ENCODE measurements around the gene SYNE1. TPM values are rescaled to one million over a fixed set of nuclear protein-coding genes. Genes with fewer than 3 reads are reported as not detected.

SYNE1 gene
- total RNA-seq, 1 donor from 2014 or later: 6.0 TPM

GRCh38 chr6:152229330-152229729, 407.8 kb downstream of the SYNE1 start:
- no peak overlapping the region for H3K27ac Mint-ChIP-seq
- no peak overlapping the region for H3K9ac ChIP-seq
- H2AFZ ChIP-seq (replicated peaks): no peak overlapping the region
- H3K27me3 Mint-ChIP-seq (ENCODE audit: insufficient read depth, low read depth): no peaks in the 10 kb centered on the region
- H3K79me2 ChIP-seq (ENCODE audit: low read depth): no peaks in the 10 kb centered on the region
- no peaks in the 10 kb centered on the region for H3K9me3 Mint-ChIP-seq
- no peaks in the 10 kb centered on the region for H3K27me3 ChIP-seq
- H3K4me1 Mint-ChIP-seq: no peaks in the 10 kb centered on the region
- H3K4me3 ChIP-seq: no peak overlapping the region
- no peaks in the 10 kb centered on the region for H3K36me3 ChIP-seq
- H4K20me1 ChIP-seq (ENCODE audit: low read depth): no peaks in the 10 kb centered on the region
- H3K27ac ChIP-seq: no peak overlapping the region
- H3K4me3 Mint-ChIP-seq: no peak overlapping the region
- no peaks in the 10 kb centered on the region for H3K9me3 ChIP-seq (ENCODE audit: low read depth)
- DNase-seq (ENCODE audit: low spot score): no peak
- no peaks in the 10 kb centered on the region for H3K4me1 ChIP-seq
- peaks cover 5% of the 10 kb centered on the region for H3K36me3 Mint-ChIP-seq
- no peak for TF ChIP-seq EZH2 (IDR thresholded peaks at IDR 0.05)
- TF ChIP-seq CTCF (IDR thresholded peaks at IDR 0.05): no peak
- no peak for TF ChIP-seq EZH2phosphoT487 (IDR thresholded peaks at IDR 0.05)
- H3F3A ChIP-seq (ENCODE audit: low read depth): no peaks in the 10 kb centered on the region
- H3K4me2 ChIP-seq: no peak overlapping the region

GRCh38 chr6:152226119-152226518, 411.0 kb downstream of the SYNE1 start:
- Histone ChIP-seq H3K36me3 (no peaks in the 10 kb centered on the region), H3K4me2 (no peak overlapping the region), H3K27ac (no peak overlapping the region), H3F3A (ENCODE audit: low read depth) (peaks cover 10% of the 10 kb centered on the region), H2AFZ (replicated peaks) (no peak overlapping the region), H3K4me1 (peaks cover 24% of the 10 kb centered on the region), H3K9me3 (ENCODE audit: low read depth) (no peaks in the 10 kb centered on the region), H4K20me1 (ENCODE audit: low read depth) (no peaks in the 10 kb centered on the region), H3K79me2 (ENCODE audit: low read depth) (no peaks in the 10 kb centered on the region), H3K9ac (no peak overlapping the region), H3K27me3 (no peaks in the 10 kb centered on the region), H3K4me3 (no peak overlapping the region)
- Mint-ChIP-seq H3K27me3 (ENCODE audit: insufficient read depth, low read depth) (no peaks in the 10 kb centered on the region), H3K36me3 (peaks cover 23% of the 10 kb centered on the region), H3K9me3 (peaks cover 10% of the 10 kb centered on the region), H3K4me1 (peaks cover 4% of the 10 kb centered on the region), H3K4me3 (no peak overlapping the region), H3K27ac (no peak overlapping the region)
- DNase-seq (ENCODE audit: low spot score): no peak
- no peak for TF ChIP-seq EZH2 (IDR thresholded peaks at IDR 0.05)
- no peak for TF ChIP-seq EZH2phosphoT487 (IDR thresholded peaks at IDR 0.05)
- TF ChIP-seq CTCF (IDR thresholded peaks at IDR 0.05): no peak

GRCh38 chr6:152225241-152225934, 411.8 kb downstream of the SYNE1 start:
- no peak overlapping the region for H3K4me2 ChIP-seq
- H3K27ac Mint-ChIP-seq: no peak overlapping the region
- H3K36me3 Mint-ChIP-seq: peaks cover 23% of the 10 kb centered on the region
- no peak overlapping the region for H3K4me3 Mint-ChIP-seq
- no peak for DNase-seq (ENCODE audit: low spot score)
- no peaks in the 10 kb centered on the region for H3K27me3 ChIP-seq
- no peak overlapping the region for H2AFZ ChIP-seq (replicated peaks)
- no peaks in the 10 kb centered on the region for H3K79me2 ChIP-seq (ENCODE audit: low read depth)
- no peaks in the 10 kb centered on the region for H4K20me1 ChIP-seq (ENCODE audit: low read depth)
- H3F3A ChIP-seq (ENCODE audit: low read depth): peaks cover 10% of the 10 kb centered on the region
- H3K4me1 ChIP-seq: peaks cover 26% of the 10 kb centered on the region
- H3K27me3 Mint-ChIP-seq (ENCODE audit: insufficient read depth, low read depth): no peaks in the 10 kb centered on the region
- no peak overlapping the region for H3K9ac ChIP-seq
- H3K27ac ChIP-seq: no peak overlapping the region
- no peaks in the 10 kb centered on the region for H3K9me3 ChIP-seq (ENCODE audit: low read depth)
- TF ChIP-seq CTCF (IDR thresholded peaks at IDR 0.05) (no peak), EZH2 (IDR thresholded peaks at IDR 0.05) (no peak), EZH2phosphoT487 (IDR thresholded peaks at IDR 0.05) (no peak)
- H3K4me3 ChIP-seq: no peak overlapping the region
- H3K36me3 ChIP-seq: no peaks in the 10 kb centered on the region
- H3K9me3 Mint-ChIP-seq: peaks cover 10% of the 10 kb centered on the region
- peaks cover 4% of the 10 kb centered on the region for H3K4me1 Mint-ChIP-seq

Data from neural progenitor cell (in vitro differentiated cells).